Inflammatory macrophage treated with lipopolysaccharide for 4 hours (primary cell): ENCODE results near the gene VWF.
"Not testable (repeated sequence)": the region's sequence is repeated elsewhere in the genome, so short reads cannot be mapped to it uniquely, and the experiment has no call there.

Experiments used
- DNase-seq: peaks from one replicate; pipeline ENCODE4 v3.0.0-alpha.2; 2020

Gene VWF

DNA sequence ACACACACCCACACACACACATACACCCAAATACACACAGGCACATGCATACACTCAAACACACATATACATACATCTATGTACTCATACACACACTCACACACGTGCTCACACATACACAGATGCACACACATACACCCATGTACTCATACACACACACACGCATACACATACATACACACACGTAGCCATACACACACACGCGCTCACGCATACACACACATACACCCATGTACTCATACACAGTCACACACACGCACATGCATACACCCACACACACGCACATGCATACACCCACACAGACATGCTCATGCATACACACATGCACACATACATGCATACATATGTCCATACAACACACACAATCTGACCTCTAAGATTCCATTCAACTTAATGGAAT lies 91.7 kb downstream of the VWF start:
- DNase-seq: no peak

DNA sequence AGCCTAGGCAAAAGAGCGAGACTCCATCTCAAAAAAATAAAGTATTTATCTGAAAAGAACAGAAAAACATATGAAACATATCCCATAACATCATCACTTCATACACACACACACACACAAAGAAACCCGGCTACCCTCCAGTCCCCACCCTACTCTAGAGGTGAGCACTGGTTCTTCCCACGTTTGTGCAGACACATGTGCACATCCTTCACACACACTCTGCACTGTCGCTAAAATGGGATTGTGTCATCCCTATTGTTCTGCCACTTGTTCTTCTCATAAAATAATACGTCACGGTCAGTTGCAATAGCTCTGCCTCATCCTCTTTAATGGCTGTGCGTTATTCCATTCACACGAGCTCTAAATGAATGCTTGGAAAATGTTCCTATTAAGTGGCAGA lies 93.5 kb downstream of the VWF start:
- no peak for DNase-seq

DNA sequence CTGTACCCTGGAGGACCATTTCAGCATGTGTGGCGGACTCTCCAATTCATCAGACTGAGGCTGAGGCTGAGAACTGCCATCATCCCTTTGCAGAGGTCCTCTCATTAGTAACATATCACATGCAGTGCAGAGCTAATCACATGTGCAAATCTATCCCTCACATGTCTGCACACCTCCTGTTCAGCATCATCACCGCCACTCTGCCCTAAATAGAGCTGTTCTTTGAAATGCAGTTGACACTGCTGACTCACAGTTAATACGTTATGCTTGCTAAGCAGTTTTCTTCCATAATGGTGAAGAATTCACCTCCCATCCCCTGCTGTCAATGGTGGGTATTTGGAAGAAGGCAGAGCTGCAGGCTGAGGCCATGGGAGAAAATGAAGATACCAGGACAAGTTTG lies 94.4 kb downstream of the VWF start:
- no peak for DNase-seq

- no peak for DNase-seq
Observed at GRCh38 chr12:6029401-6029800, 95.1 kb downstream of the VWF start.

GRCh38 chr12:6026998-6027397 lies 97.5 kb downstream of the VWF start:
- DNase-seq: no peak

DNA sequence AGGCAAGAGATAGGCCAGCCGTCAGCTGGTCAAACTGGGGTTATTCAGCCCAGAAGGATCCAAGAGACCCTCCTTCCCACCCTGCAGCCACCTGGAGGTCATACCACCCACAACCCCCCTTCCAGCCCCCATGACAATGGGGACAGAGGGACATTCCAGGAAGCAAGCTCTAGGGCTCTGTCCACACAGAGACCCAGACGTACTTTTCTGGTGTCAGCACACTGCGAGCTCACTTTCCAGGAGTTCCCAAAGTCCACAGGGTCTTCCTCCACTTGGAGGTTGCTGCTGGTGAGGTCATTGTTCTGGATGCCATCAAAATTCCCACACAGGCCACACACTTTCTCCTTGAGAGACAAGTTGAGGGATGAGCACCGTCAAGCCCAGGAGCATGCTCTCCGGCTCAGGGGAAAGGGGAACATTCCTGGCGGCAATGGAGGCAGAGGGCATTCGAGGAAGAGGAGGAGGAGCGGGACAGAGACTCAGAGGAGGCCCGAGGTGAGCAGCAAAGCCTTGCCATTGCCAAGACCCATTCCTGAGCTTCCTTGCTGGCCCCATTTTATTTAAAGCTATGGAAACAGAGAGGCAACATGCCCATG lies 98.7 kb downstream of the VWF start:
- not testable (repeated sequence) for DNase-seq

DNA sequence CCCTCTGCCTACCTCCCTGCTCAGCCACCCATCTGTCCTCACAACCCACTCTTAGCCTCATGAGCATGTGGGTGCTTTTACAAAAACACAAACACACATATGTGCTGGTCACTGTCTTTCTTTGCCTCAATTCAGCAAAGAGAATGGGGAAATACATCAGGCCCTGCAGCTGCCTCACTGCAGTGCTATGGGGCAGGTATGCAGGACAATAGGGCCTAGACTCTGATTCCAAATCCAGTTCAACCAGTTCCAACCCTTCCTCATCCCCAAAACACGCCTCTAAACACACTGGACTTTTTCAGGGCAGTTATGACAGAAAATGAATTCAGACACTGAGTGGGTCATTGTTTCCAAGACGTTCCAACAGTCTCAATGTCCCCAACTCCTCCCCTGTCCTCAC lies 100.4 kb downstream of the VWF start:
- not testable (repeated sequence) for DNase-seq

GRCh38 chr12:6020930-6021329 lies 103.5 kb downstream of the VWF start:
- DNase-seq: no peak

GRCh38 chr12:6020511-6020910 lies 104.0 kb downstream of the VWF start:
- DNase-seq: not testable (repeated sequence)

- DNase-seq: not testable (repeated sequence)
Observed at GRCh38 chr12:6019256-6019655, 105.2 kb downstream of the VWF start.

DNA sequence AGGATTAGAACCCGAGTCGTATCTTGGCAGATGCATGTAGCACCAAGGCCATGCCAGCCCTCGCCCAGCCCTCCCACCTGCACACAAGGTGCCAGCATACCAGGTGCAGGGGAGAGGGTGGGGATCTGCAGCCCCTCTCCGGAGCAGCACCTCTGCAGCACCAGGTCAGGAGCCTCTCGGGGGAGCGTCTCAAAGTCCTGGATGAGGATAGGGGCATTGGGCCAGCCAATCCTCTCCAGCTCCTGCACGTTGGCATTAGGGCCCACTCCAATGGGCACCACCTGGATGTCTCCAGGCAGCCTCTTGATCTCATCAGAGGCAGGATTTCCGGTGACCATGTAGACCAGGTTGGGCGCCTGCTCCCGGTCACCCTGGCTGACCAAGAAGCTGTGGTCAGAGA lies 106.2 kb downstream of the VWF start:
- DNase-seq: no peak

- no peak for DNase-seq
Observed at GRCh38 chr12:6016756-6017155, 107.7 kb downstream of the VWF start.

DNA sequence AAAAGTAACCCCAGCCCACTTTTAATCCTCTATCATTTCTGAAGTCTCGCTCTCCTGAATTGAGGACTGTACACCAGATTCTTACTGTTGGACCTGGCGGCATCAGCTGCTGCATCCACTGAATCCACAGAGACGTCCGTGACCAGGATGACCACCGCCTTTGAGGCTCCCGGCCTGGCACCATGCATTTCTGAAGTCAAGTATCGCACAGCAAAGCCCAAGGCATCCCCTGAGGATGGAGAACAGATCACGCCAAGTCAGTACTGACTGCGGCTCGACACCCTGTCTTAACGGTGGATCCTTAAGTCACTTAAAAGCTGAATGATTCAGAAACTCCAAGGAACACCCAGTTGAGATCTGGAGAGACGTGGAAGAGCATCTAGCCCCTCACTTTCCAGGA lies 108.5 kb downstream of the VWF start:
- not testable (repeated sequence) for DNase-seq

- not testable (repeated sequence) for DNase-seq
Observed at GRCh38 chr12:6015271-6015670, 109.2 kb downstream of the VWF start.

DNA sequence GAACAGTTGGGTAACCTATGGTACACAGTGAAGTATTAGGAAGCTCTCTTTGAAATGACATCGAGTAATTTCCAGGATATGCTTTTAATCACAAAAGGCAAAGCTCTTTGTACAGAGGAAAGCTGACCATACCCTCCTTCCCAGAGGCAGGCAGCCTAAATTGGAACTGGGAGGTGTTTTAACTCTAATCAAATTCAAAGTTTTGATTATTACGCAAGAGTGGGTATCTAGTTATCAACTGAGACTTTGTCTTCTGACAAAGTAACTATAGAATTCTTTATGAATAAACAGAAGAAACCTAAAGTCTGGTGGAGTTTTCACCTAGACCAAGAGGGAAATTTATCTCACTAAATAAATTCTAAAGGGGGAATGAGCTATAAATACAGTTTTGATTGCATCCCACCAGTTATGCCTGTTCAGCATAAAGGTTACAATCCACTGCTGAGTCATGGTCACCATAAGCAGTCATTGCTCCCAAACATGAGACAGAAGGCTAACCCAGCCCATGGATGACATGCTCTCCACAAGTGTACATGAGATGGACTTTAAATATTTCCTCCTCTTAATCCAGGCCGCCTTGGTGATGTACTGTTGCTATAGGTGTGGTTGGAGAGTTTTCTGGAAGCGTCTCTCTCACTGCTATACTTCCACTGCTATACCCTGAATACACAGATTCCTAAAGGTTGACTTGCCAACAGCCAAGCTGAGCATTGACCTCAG lies 113.7 kb downstream of the VWF start:
- not testable (repeated sequence) for DNase-seq

- DNase-seq: peak; percentile 4
Observed at GRCh38 chr12:5997260-5997659, 127.2 kb downstream of the VWF start.

DNA sequence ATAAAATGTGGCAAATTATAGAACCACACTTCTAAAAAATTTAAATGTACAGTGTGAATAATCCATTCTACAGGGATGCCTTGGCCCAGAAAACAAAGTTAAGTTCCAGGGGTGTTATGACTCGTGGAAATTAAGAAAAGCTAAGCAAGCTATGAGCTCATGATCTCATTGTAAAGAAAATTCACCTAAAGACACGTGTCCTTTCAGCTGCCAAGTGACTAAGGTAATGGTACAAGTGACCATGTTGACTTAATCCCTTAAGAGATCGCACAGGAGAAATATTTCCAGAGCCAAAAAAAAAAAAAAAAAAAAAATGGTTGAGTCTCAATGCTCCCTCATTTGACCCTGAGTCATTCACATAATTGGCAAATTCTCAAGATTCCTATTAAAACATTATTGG lies 128.0 kb downstream of the VWF start:
- DNase-seq: no peak

GRCh38 chr12:5989621-5990020 lies 134.8 kb downstream of the VWF start:
- no peak for DNase-seq

- peak; percentile 72 for DNase-seq
Observed at GRCh38 chr12:5988659-5989116, 135.8 kb downstream of the VWF start.

DNA sequence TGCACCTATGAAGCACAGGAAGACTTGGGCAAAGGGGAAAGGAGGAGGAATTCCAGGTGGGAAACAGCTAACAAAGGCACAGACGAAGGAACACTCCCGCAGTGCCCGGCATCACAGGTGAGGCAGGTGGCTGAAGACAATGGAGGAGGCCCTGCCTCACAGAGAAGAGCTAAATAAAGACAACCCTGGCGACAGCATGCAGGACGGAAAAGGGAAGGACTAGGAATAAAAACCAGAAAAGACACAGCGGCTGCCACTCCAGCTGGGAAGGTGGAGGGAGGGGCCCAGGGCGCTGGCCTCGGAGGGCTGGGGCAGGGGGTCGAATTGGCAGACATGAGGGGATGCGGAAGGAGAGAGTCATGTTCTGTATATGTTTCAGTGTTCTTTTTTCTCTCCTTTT lies 136.4 kb downstream of the VWF start:
- no peak for DNase-seq

DNA sequence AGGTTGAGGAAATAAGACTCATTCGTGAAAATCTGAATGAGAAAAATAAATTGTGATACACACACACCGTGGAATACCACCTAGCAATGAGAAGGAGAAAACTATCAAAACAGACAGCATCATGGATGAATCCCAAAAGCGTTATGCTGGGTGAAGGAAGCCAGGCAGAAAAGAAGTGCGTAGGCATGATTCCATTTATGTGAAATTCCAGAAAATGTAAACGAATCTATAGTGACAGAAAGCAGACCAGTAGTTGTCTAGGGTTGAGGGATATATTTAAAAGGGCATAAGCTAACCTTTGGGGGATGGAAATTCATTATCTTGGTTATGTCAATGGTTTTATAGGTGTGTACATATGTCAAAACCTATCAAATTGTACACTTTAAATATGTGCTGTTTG lies 136.9 kb downstream of the VWF start:
- no peak for DNase-seq

- DNase-seq: no peak
Observed at GRCh38 chr12:5985471-5985870, 139.0 kb downstream of the VWF start.

- no peak for DNase-seq
Observed at GRCh38 chr12:5984873-5985272, 139.6 kb downstream of the VWF start.

- no peak for DNase-seq
Observed at GRCh38 chr12:5982106-5982505, 142.4 kb downstream of the VWF start.

DNA sequence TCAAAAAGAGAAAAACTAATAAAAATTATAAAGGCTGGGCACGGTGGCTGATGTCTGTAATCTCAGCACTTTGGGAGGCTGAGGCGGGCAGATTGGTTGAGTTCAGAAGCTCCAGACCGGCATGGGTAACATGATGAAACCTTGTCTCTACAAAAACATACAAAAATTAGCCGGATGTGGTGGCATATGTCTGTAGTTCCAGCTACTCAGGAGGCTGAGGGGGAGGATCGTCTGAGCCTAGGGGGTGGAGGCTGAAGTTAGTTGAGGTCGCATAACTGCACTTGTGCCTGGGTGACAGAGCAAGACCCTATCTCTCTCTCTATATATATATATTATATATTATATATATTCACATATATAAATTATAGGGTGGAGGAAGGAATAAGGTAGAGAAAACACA lies 146.9 kb downstream of the VWF start:
- DNase-seq: no peak
